ENCODE results near the gene HOXD1. TPM values are rescaled to one million over a fixed set of nuclear protein-coding genes. Genes with fewer than 3 reads are reported as not detected.

Gene HOXD1
- total RNA-seq, 1 experiment from 2014 or later = not detected

- H3K27me3 ChIP-seq (ENCODE audit: control insufficient read depth, insufficient read depth, low read length) = peaks cover 100% of the 10 kb centered on the region
- no peak overlapping the region for H3K4me3 ChIP-seq (ENCODE audit: insufficient read depth, low read depth, low read length)
- peak; percentile 53 for DNase-seq
- no peaks in the 10 kb centered on the region for H3K36me3 ChIP-seq (replicated peaks; ENCODE audit: control insufficient read depth, insufficient read depth, low read length)
Measured at GRCh38 chr2:176149939-176150583, 38.4 kb upstream of the HOXD1 start.

- DNase-seq = peak; percentile 69
- H3K4me3 ChIP-seq (ENCODE audit: insufficient read depth, low read depth, low read length) = no peak overlapping the region
- H3K36me3 ChIP-seq (replicated peaks; ENCODE audit: control insufficient read depth, insufficient read depth, low read length) = no peaks in the 10 kb centered on the region
- H3K27me3 ChIP-seq (ENCODE audit: control insufficient read depth, insufficient read depth, low read length) = peaks cover 100% of the 10 kb centered on the region
Measured at GRCh38 chr2:176150584-176151441, 37.7 kb upstream of the HOXD1 start.

- Histone ChIP-seq H3K27me3 (ENCODE audit: control insufficient read depth, insufficient read depth, low read length) (peaks cover 100% of the 10 kb centered on the region), H3K36me3 (replicated peaks; ENCODE audit: control insufficient read depth, insufficient read depth, low read length) (no peaks in the 10 kb centered on the region), H3K4me3 (ENCODE audit: insufficient read depth, low read depth, low read length) (no peak within 1 kb of the TSS)
- DNase-seq = peak; percentile 81
Measured at GRCh38 chr2:176151442-176152287, 36.8 kb upstream of the HOXD1 start, which contains the start of gene HOXD4. Gene HOXD4, plus strand, starts transcription at chr2:176151550. Its CDS starts 84 bp downstream, at chr2:176151634.

- peak; percentile 73 for DNase-seq
- H3K4me3 ChIP-seq (ENCODE audit: insufficient read depth, low read depth, low read length) = no peak overlapping the region
- no peaks in the 10 kb centered on the region for H3K36me3 ChIP-seq (replicated peaks; ENCODE audit: control insufficient read depth, insufficient read depth, low read length)
- H3K27me3 ChIP-seq (ENCODE audit: control insufficient read depth, insufficient read depth, low read length) = peaks cover 100% of the 10 kb centered on the region
Measured at GRCh38 chr2:176152350-176153181, 35.9 kb upstream of the HOXD1 start.

- no peak for DNase-seq
- H3K27me3 ChIP-seq (ENCODE audit: control insufficient read depth, insufficient read depth, low read length) = peaks cover 100% of the 10 kb centered on the region
- H3K4me3 ChIP-seq (ENCODE audit: insufficient read depth, low read depth, low read length) = no peak overlapping the region
- H3K36me3 ChIP-seq (replicated peaks; ENCODE audit: control insufficient read depth, insufficient read depth, low read length) = no peaks in the 10 kb centered on the region
Measured at GRCh38 chr2:176154576-176155252, 33.8 kb upstream of the HOXD1 start.

- Histone ChIP-seq H3K4me3 (ENCODE audit: insufficient read depth, low read depth, low read length) (no peak overlapping the region), H3K36me3 (replicated peaks; ENCODE audit: control insufficient read depth, insufficient read depth, low read length) (no peaks in the 10 kb centered on the region), H3K27me3 (ENCODE audit: control insufficient read depth, insufficient read depth, low read length) (peaks cover 100% of the 10 kb centered on the region)
- DNase-seq = peak; percentile 63
Measured at GRCh38 chr2:176155356-176156044, 33.0 kb upstream of the HOXD1 start.

- Histone ChIP-seq H3K27me3 (ENCODE audit: control insufficient read depth, insufficient read depth, low read length) (peaks cover 100% of the 10 kb centered on the region), H3K36me3 (replicated peaks; ENCODE audit: control insufficient read depth, insufficient read depth, low read length) (no peaks in the 10 kb centered on the region)
- peak; percentile 63 for DNase-seq
Measured at GRCh38 chr2:176156301-176156806, 32.1 kb upstream of the HOXD1 start.

GRCh38 chr2:176156807-176157498 lies 31.5 kb upstream of the HOXD1 start, which contains the start of gene HOXD3:
Gene HOXD3, plus strand, starts transcription at chr2:176157307. Its CDS starts 11,808 bp downstream, at chr2:176169115.
- peaks cover 100% of the 10 kb centered on the region for H3K27me3 ChIP-seq (ENCODE audit: control insufficient read depth, insufficient read depth, low read length)
- H3K4me3 ChIP-seq (ENCODE audit: insufficient read depth, low read depth, low read length) = no peak within 1 kb of the TSS
- peak; percentile 78 for DNase-seq
- no peaks in the 10 kb centered on the region for H3K36me3 ChIP-seq (replicated peaks; ENCODE audit: control insufficient read depth, insufficient read depth, low read length)

More at GRCh38 chr2:176156301-176156806, 32.1 kb upstream of the HOXD1 start:
- H3K4me3 ChIP-seq (ENCODE audit: insufficient read depth, low read depth, low read length) = no peak overlapping the region

GRCh38 chr2:176157499-176158185 lies 30.8 kb upstream of the HOXD1 start:
- Histone ChIP-seq H3K4me3 (ENCODE audit: insufficient read depth, low read depth, low read length) (no peak overlapping the region), H3K36me3 (replicated peaks; ENCODE audit: control insufficient read depth, insufficient read depth, low read length) (no peaks in the 10 kb centered on the region), H3K27me3 (ENCODE audit: control insufficient read depth, insufficient read depth, low read length) (peaks cover 100% of the 10 kb centered on the region)
- DNase-seq = peak; percentile 86

- Histone ChIP-seq H3K27me3 (ENCODE audit: control insufficient read depth, insufficient read depth, low read length) (peaks cover 100% of the 10 kb centered on the region), H3K36me3 (replicated peaks; ENCODE audit: control insufficient read depth, insufficient read depth, low read length) (no peaks in the 10 kb centered on the region), H3K4me3 (ENCODE audit: insufficient read depth, low read depth, low read length) (no peak overlapping the region)
- DNase-seq = peak; percentile 75
Measured at GRCh38 chr2:176158186-176158591, 30.3 kb upstream of the HOXD1 start.

- DNase-seq = peak; percentile 77
Measured at GRCh38 chr2:176158855-176159662, 29.4 kb upstream of the HOXD1 start.

More at GRCh38 chr2:176158855-176159662, 29.4 kb upstream of the HOXD1 start:
- Histone ChIP-seq H3K27me3 (ENCODE audit: control insufficient read depth, insufficient read depth, low read length) (peaks cover 100% of the 10 kb centered on the region), H3K36me3 (replicated peaks; ENCODE audit: control insufficient read depth, insufficient read depth, low read length) (no peaks in the 10 kb centered on the region), H3K4me3 (ENCODE audit: insufficient read depth, low read depth, low read length) (no peak overlapping the region)

All from H7 (cell line).